GM18502 (cell line): Measurements from ENCODE around the gene KIR2DL1.
"Not testable (repeated sequence)": the region's sequence is repeated elsewhere in the genome, so short reads cannot be mapped to it uniquely, and the experiment has no call there.

Experiments used
- ATAC-seq: cut with Tn5 transposase; IDR thresholded peaks from one replicate; pipeline ENCODE4 v1.9.1; 2021; ENCODE audit warnings: mild to moderate bottlenecking; ENCODE audit not compliant: unreplicated experiment, poor library complexity

The KIR2DL1 gene

GRCh38 chr19:54816251-54816650 lies 46.7 kb downstream of the KIR2DL1 start, which contains the start of gene KIR3DL1:
KIR3DL1 (plus strand) TSS chr19:54816468.
- not testable (repeated sequence) for ATAC-seq

- ATAC-seq = no peak
These were observed 48.3 kb downstream of the KIR2DL1 start for GRCh38 chr19:54817670-54818536.

GRCh38 chr19:54824416-54824815 lies 54.8 kb downstream of the KIR2DL1 start:
- not testable (repeated sequence) for ATAC-seq

- not testable (repeated sequence) for ATAC-seq
These were observed 55.7 kb downstream of the KIR2DL1 start for GRCh38 chr19:54825326-54825725.

- ATAC-seq = not testable (repeated sequence)
These were observed 58.5 kb downstream of the KIR2DL1 start for GRCh38 chr19:54828064-54828463.

GRCh38 chr19:54832496-54832895 lies 62.9 kb downstream of the KIR2DL1 start, which contains the start of gene KIR2DS4:
KIR2DS4 (plus strand) TSS chr19:54832676.
- ATAC-seq = not testable (repeated sequence)
